GM11168 (cell line): ENCODE results near the gene SUCLA2.
"Not testable (repeated sequence)": the region's sequence is repeated elsewhere in the genome, so short reads cannot be mapped to it uniquely, and the experiment has no call there.

Experiments
- in situ Hi-C: fragments of 300-500 bp; cut with MboI; formaldehyde crosslinking; loops from one replicate; pipeline ENCODE4 v1.12.0; 2022; ENCODE audit warnings: low sequenced_read_pairs; ENCODE audit not compliant: unreplicated experiment

Gene SUCLA2

GRCh38 chr13:47997384-47997783, 3.7 kb downstream of the SUCLA2 start:
- in situ Hi-C loops = no loop called here

GRCh38 chr13:47991859-47992258, 9.2 kb downstream of the SUCLA2 start:
- in situ Hi-C loops = no loop called here

GRCh38 chr13:47990920-47991466, 10.1 kb downstream of the SUCLA2 start:
- in situ Hi-C loops = no loop called here

GRCh38 chr13:47990427-47990826, 10.6 kb downstream of the SUCLA2 start:
- in situ Hi-C loops = no loop called here

- in situ Hi-C loops = no loop called here
Observed at GRCh38 chr13:47983070-47983469, 18.0 kb downstream of the SUCLA2 start.

GRCh38 chr13:47976325-47976724, 24.7 kb downstream of the SUCLA2 start:
- in situ Hi-C loops = no loop called here

GRCh38 chr13:47964863-47965262, 36.2 kb downstream of the SUCLA2 start:
- in situ Hi-C loops = no loop called here

GRCh38 chr13:47962237-47962636, 38.8 kb downstream of the SUCLA2 start:
- in situ Hi-C loops = no loop called here

- in situ Hi-C loops = no loop called here
Observed at GRCh38 chr13:47959468-47960247, 41.4 kb downstream of the SUCLA2 start.

GRCh38 chr13:47957073-47957472, 44.0 kb downstream of the SUCLA2 start:
- in situ Hi-C loops = no loop called here

GRCh38 chr13:47955836-47956235, 45.2 kb downstream of the SUCLA2 start:
- in situ Hi-C loops = no loop called here

- in situ Hi-C loops = no loop called here
Observed at GRCh38 chr13:47949799-47950198, 51.3 kb downstream of the SUCLA2 start.

- in situ Hi-C loops = no loop called here
Observed at GRCh38 chr13:47945738-47946137, 55.3 kb downstream of the SUCLA2 start.

- in situ Hi-C loops = not testable (repeated sequence)
Observed at GRCh38 chr13:47945146-47945545, 55.9 kb downstream of the SUCLA2 start.

GRCh38 chr13:47934371-47934770, 66.7 kb downstream of the SUCLA2 start:
- in situ Hi-C loops = no loop called here

- in situ Hi-C loops = no loop called here
Observed at GRCh38 chr13:47932950-47933923, 67.8 kb downstream of the SUCLA2 start.

GRCh38 chr13:47930649-47931165, 70.4 kb downstream of the SUCLA2 start:
- in situ Hi-C loops = no loop called here

- in situ Hi-C loops = no loop called here
Observed at GRCh38 chr13:47929156-47929555, 71.9 kb downstream of the SUCLA2 start.

GRCh38 chr13:47917022-47917574, 84.0 kb downstream of the SUCLA2 start:
- in situ Hi-C loops = no loop called here

GRCh38 chr13:47908197-47908902, 92.7 kb downstream of the SUCLA2 start:
- in situ Hi-C loops = no loop called here
